SIG-M5 (cell line): ENCODE results near the gene BCAS4.
"Not testable (repeated sequence)": the region's sequence is repeated elsewhere in the genome, so short reads cannot be mapped to it uniquely, and the experiment has no call there.

Source experiments
- DNase-seq: peaks from one replicate; lab custom pipeline; 2025; lab: John Stamatoyannopoulos, UW

BCAS4 gene

GRCh38 chr20:50771419-50772080 lies 23.3 kb upstream of the BCAS4 start:
- not testable (repeated sequence) for DNase-seq

GRCh38 chr20:50772420-50773185 lies 22.3 kb upstream of the BCAS4 start:
- DNase-seq, result no peak

- no peak for DNase-seq
Measured at GRCh38 chr20:50774515-50774914, 20.3 kb upstream of the BCAS4 start.

GRCh38 chr20:50776122-50776817 lies 18.6 kb upstream of the BCAS4 start:
- DNase-seq, result no peak

- DNase-seq, result no peak
Measured at GRCh38 chr20:50777373-50777772, 17.5 kb upstream of the BCAS4 start.

GRCh38 chr20:50778994-50779393 lies 15.9 kb upstream of the BCAS4 start:
- DNase-seq, result not testable (repeated sequence)

GRCh38 chr20:50783390-50783789 lies 11.5 kb upstream of the BCAS4 start:
- DNase-seq, result no peak

- DNase-seq, result no peak
Measured at GRCh38 chr20:50783903-50784302, 11.0 kb upstream of the BCAS4 start.

GRCh38 chr20:50784464-50784863 lies 10.4 kb upstream of the BCAS4 start:
- DNase-seq, result no peak

GRCh38 chr20:50786703-50787102 lies 8.2 kb upstream of the BCAS4 start:
- no peak for DNase-seq

- no peak for DNase-seq
Measured at GRCh38 chr20:50787181-50787580, 7.7 kb upstream of the BCAS4 start.

- no peak for DNase-seq
Measured at GRCh38 chr20:50788045-50788991, 6.5 kb upstream of the BCAS4 start.

GRCh38 chr20:50789968-50790650 lies 4.8 kb upstream of the BCAS4 start:
- no peak for DNase-seq

- DNase-seq, result no peak
Measured at GRCh38 chr20:50790651-50791277, 4.1 kb upstream of the BCAS4 start.

- DNase-seq, result no peak
Measured at GRCh38 chr20:50792708-50793574, 1.9 kb upstream of the BCAS4 start.

GRCh38 chr20:50793575-50794016 lies 1.3 kb upstream of the BCAS4 start:
- DNase-seq, result not testable (repeated sequence)

- DNase-seq, result no peak
Measured at GRCh38 chr20:50794181-50794845, 548 bp upstream of the BCAS4 start.

- DNase-seq, result no peak
Measured at GRCh38 chr20:50797142-50797541, 2.3 kb downstream of the BCAS4 start.

GRCh38 chr20:50798650-50799049 lies 3.8 kb downstream of the BCAS4 start:
- no peak for DNase-seq
